ENCODE measurements around the gene ROCK1. TPM values are rescaled to one million over a fixed set of nuclear protein-coding genes. Genes with fewer than 3 reads are reported as not detected.
"Not testable (repeated sequence)": the region's sequence is repeated elsewhere in the genome, so short reads cannot be mapped to it uniquely, and the experiment has no call there.

The ROCK1 gene
- total RNA-seq, 4 donors from 2014 or later = 77.2 to 110 (median 106) TPM

- Histone ChIP-seq H3K27me3 (no peaks in the 10 kb centered on the region), H3K36me3 (peaks cover 0 to 9% (median 0%) of the 10 kb centered on the region in 4 donors), H3K9me3 (no peaks in the 10 kb centered on the region), H3K4me3 (no peak overlapping the region), H3K4me1 (peaks cover 36 to 68% (median 62%) of the 10 kb centered on the region in 4 donors), H3K27ac (replicated peaks in 1 of 4) (peak overlapping the region; percentile 12 to 45 (median 24))
- intact Hi-C loops (cut with DNase I) = no loop called here
- no peak for TF ChIP-seq EP300 (IDR thresholded peaks at IDR 0.05)
- TF ChIP-seq POLR2A (IDR thresholded peaks at IDR 0.05; ENCODE audit: low read depth) = no peak
- TF ChIP-seq POLR2AphosphoS5 (IDR thresholded peaks at IDR 0.05) = no peak
- TF ChIP-seq CTCF (IDR thresholded peaks at IDR 0.05) = no peak
- 5% methylated on average over 1 of the region's 1 CpG for WGBS
- DNase-seq (ENCODE audit: extremely low spot score) = no peak
Observed at GRCh38 chr18:21049306-21049705, 62.3 kb downstream of the ROCK1 start.

GRCh38 chr18:21047126-21047525 is 64.5 kb downstream of the ROCK1 start:
- peaks cover 21 to 56% (median 52%) of the 10 kb centered on the region in 4 donors for H3K4me1 ChIP-seq
- intact Hi-C loops (cut with DNase I) = no loop called here

GRCh38 chr18:21040466-21040865 is 71.1 kb downstream of the ROCK1 start:
- no peak overlapping the region for H3K4me3 ChIP-seq
- 90% methylated on average over 2 of the region's 2 CpGs for WGBS
- H3K27ac ChIP-seq (replicated peaks in 1 of 4) = no peak overlapping the region
- intact Hi-C loops (cut with DNase I) = no loop called here
- peaks cover 0 to 32% (median 26%) of the 10 kb centered on the region in 4 donors for H3K4me1 ChIP-seq
- H3K27me3 ChIP-seq = no peaks in the 10 kb centered on the region
- H3K36me3 ChIP-seq = peaks cover 0 to 32% (median 15%) of the 10 kb centered on the region in 4 donors
- DNase-seq (ENCODE audit: extremely low spot score) = no peak
- no peaks in the 10 kb centered on the region for H3K9me3 ChIP-seq
- no peak for TF ChIP-seq CTCF (IDR thresholded peaks at IDR 0.05)
- TF ChIP-seq POLR2A (IDR thresholded peaks at IDR 0.05; ENCODE audit: low read depth) = no peak
- TF ChIP-seq POLR2AphosphoS5 (IDR thresholded peaks at IDR 0.05) = no peak
- no peak for TF ChIP-seq EP300 (IDR thresholded peaks at IDR 0.05)

More at GRCh38 chr18:21047126-21047525, 64.5 kb downstream of the ROCK1 start:
- 74% methylated on average over 3 of the region's 3 CpGs for WGBS
- Histone ChIP-seq H3K9me3 (no peaks in the 10 kb centered on the region), H3K4me3 (no peak overlapping the region), H3K27me3 (no peaks in the 10 kb centered on the region), H3K36me3 (peaks cover 0 to 13% (median 0%) of the 10 kb centered on the region in 4 donors), H3K27ac (replicated peaks in 1 of 4) (no peak overlapping the region)
- TF ChIP-seq POLR2AphosphoS5 (IDR thresholded peaks at IDR 0.05) (no peak), CTCF (IDR thresholded peaks at IDR 0.05) (no peak), EP300 (IDR thresholded peaks at IDR 0.05) (no peak), POLR2A (IDR thresholded peaks at IDR 0.05; ENCODE audit: low read depth) (no peak)
- DNase-seq (ENCODE audit: extremely low spot score) = no peak

GRCh38 chr18:21038201-21038600 is 73.4 kb downstream of the ROCK1 start:
- H3K27me3 ChIP-seq = no peaks in the 10 kb centered on the region
- intact Hi-C loops (cut with DNase I) = no loop called here
- no peak overlapping the region for H3K27ac ChIP-seq (replicated peaks in 1 of 4)
- H3K36me3 ChIP-seq = peaks cover 0 to 36% (median 18%) of the 10 kb centered on the region in 4 donors
- H3K4me3 ChIP-seq = no peak overlapping the region
- TF ChIP-seq POLR2A (IDR thresholded peaks at IDR 0.05; ENCODE audit: low read depth) = no peak
- no peak for TF ChIP-seq POLR2AphosphoS5 (IDR thresholded peaks at IDR 0.05)
- TF ChIP-seq EP300 (IDR thresholded peaks at IDR 0.05) = no peak
- no peak for TF ChIP-seq CTCF (IDR thresholded peaks at IDR 0.05)
- DNase-seq (ENCODE audit: extremely low spot score) = no peak
- no peaks in the 10 kb centered on the region for H3K9me3 ChIP-seq
- peaks cover 0 to 15% (median 7%) of the 10 kb centered on the region in 4 donors for H3K4me1 ChIP-seq

GRCh38 chr18:21031845-21032244 is 79.8 kb downstream of the ROCK1 start:
- H3K9me3 ChIP-seq = peaks cover 0 to 5% (median 3%) of the 10 kb centered on the region in 4 donors
- TF ChIP-seq POLR2AphosphoS5 (IDR thresholded peaks at IDR 0.05) = no peak
- DNase-seq (ENCODE audit: extremely low spot score) = no peak
- H3K36me3 ChIP-seq = peaks cover 0 to 34% (median 17%) of the 10 kb centered on the region in 4 donors
- H3K4me3 ChIP-seq = no peak overlapping the region
- no peaks in the 10 kb centered on the region for H3K4me1 ChIP-seq
- intact Hi-C loops (cut with DNase I) = no loop called here
- no peak overlapping the region for H3K27ac ChIP-seq (replicated peaks in 1 of 4)
- H3K27me3 ChIP-seq = no peaks in the 10 kb centered on the region

- peaks cover 28 to 69% (median 50%) of the 10 kb centered on the region in 4 donors for H3K36me3 ChIP-seq
- peaks cover 0 to 15% (median 0%) of the 10 kb centered on the region in 4 donors for H3K4me1 ChIP-seq
- WGBS = over 99% methylated on average over 13 of the region's 13 CpGs
- H3K27ac ChIP-seq (replicated peaks in 1 of 4); DNase-seq (ENCODE audit: extremely low spot score); H3K4me3 ChIP-seq; intact Hi-C loops (cut with DNase I); H3K27me3 ChIP-seq; H3K9me3 ChIP-seq: not testable (repeated sequence)
Observed at GRCh38 chr18:21018257-21018656, 93.4 kb downstream of the ROCK1 start.
